ENCODE results near the gene KLK15. TPM values are rescaled to one million over a fixed set of nuclear protein-coding genes. Genes with fewer than 3 reads are reported as not detected.

KLK15 gene
- total RNA-seq, 1 donor from 2014 or later: not detected

- TF ChIP-seq, protein P1, sequence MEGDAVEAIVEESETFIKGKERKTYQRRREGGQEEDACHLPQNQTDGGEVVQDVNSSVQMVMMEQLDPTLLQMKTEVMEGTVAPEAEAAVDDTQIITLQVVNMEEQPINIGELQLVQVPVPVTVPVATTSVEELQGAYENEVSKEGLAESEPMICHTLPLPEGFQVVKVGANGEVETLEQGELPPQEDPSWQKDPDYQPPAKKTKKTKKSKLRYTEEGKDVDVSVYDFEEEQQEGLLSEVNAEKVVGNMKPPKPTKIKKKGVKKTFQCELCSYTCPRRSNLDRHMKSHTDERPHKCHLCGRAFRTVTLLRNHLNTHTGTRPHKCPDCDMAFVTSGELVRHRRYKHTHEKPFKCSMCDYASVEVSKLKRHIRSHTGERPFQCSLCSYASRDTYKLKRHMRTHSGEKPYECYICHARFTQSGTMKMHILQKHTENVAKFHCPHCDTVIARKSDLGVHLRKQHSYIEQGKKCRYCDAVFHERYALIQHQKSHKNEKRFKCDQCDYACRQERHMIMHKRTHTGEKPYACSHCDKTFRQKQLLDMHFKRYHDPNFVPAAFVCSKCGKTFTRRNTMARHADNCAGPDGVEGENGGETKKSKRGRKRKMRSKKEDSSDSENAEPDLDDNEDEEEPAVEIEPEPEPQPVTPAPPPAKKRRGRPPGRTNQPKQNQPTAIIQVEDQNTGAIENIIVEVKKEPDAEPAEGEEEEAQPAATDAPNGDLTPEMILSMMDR (IDR thresholded peaks at IDR 0.05): no peak
- no peak for TF ChIP-seq EZH2phosphoT487 (IDR thresholded peaks at IDR 0.05)
- no peak for TF ChIP-seq EZH2 (IDR thresholded peaks at IDR 0.05)
- Histone ChIP-seq H3K79me2 (ENCODE audit: low read depth) (no peaks in the 10 kb centered on the region), H3K36me3 (no peaks in the 10 kb centered on the region), H3K9ac (no peak overlapping the region), H4K20me1 (ENCODE audit: low read depth) (no peaks in the 10 kb centered on the region), H3K27me3 (peaks cover 45% of the 10 kb centered on the region), H3K27ac (no peak overlapping the region), H3F3A (ENCODE audit: low read depth) (no peaks in the 10 kb centered on the region), H3K4me3 (no peak overlapping the region), H3K9me3 (ENCODE audit: low read depth) (no peaks in the 10 kb centered on the region), H3K4me2 (no peak overlapping the region), H3K4me1 (no peaks in the 10 kb centered on the region), H2AFZ (replicated peaks) (no peak overlapping the region)
- no peaks in the 10 kb centered on the region for H3K4me1 Mint-ChIP-seq
- no peaks in the 10 kb centered on the region for H3K36me3 Mint-ChIP-seq
- H3K9me3 Mint-ChIP-seq: peaks cover 6% of the 10 kb centered on the region
- DNase-seq (ENCODE audit: low spot score): no peak
- H3K4me3 Mint-ChIP-seq: no peak overlapping the region
- peaks cover 31% of the 10 kb centered on the region for H3K27me3 Mint-ChIP-seq (ENCODE audit: insufficient read depth, low read depth)
- no peak overlapping the region for H3K27ac Mint-ChIP-seq
Measured at GRCh38 chr19:50830266-50831025, 2.9 kb downstream of the KLK15 start.

DNA sequence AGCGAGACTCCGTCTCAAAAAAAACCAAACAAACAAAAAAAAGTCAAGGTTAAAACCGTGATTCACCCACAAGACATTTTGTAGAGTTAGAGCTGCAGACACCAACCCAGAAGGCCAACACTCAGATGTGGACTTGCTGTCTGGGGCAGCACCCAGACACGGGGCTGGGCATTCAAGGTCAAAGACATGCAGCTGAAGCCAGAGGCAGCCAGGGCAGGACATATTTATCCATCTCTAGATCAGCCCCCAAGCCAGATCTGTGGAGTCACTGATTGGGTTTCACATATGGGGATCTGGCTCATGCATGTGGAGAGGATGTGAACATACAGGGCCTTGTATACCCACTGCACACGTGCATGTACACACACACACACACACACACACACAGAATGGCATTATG lies 3.6 kb downstream of the KLK15 start:
- H3K9ac ChIP-seq: no peak overlapping the region
- no peak overlapping the region for H2AFZ ChIP-seq (replicated peaks)
- H3K4me1 ChIP-seq: no peaks in the 10 kb centered on the region
- H4K20me1 ChIP-seq (ENCODE audit: low read depth): no peaks in the 10 kb centered on the region
- Mint-ChIP-seq H3K9me3 (peaks cover 6% of the 10 kb centered on the region), H3K4me1 (no peaks in the 10 kb centered on the region), H3K27me3 (ENCODE audit: insufficient read depth, low read depth) (peaks cover 25% of the 10 kb centered on the region), H3K4me3 (no peak overlapping the region), H3K36me3 (no peaks in the 10 kb centered on the region), H3K27ac (no peak overlapping the region)
- DNase-seq (ENCODE audit: low spot score): no peak
- H3K27me3 ChIP-seq: peaks cover 38% of the 10 kb centered on the region
- no peak overlapping the region for H3K4me3 ChIP-seq
- H3K4me2 ChIP-seq: no peak overlapping the region
- H3K36me3 ChIP-seq: no peaks in the 10 kb centered on the region
- no peak overlapping the region for H3K27ac ChIP-seq
- no peak for TF ChIP-seq EZH2phosphoT487 (IDR thresholded peaks at IDR 0.05)
- TF ChIP-seq EZH2 (IDR thresholded peaks at IDR 0.05): no peak
- TF ChIP-seq, protein P1 (IDR thresholded peaks at IDR 0.05): no peak
- no peaks in the 10 kb centered on the region for H3K79me2 ChIP-seq (ENCODE audit: low read depth)
- no peaks in the 10 kb centered on the region for H3F3A ChIP-seq (ENCODE audit: low read depth)
- no peaks in the 10 kb centered on the region for H3K9me3 ChIP-seq (ENCODE audit: low read depth)

DNA sequence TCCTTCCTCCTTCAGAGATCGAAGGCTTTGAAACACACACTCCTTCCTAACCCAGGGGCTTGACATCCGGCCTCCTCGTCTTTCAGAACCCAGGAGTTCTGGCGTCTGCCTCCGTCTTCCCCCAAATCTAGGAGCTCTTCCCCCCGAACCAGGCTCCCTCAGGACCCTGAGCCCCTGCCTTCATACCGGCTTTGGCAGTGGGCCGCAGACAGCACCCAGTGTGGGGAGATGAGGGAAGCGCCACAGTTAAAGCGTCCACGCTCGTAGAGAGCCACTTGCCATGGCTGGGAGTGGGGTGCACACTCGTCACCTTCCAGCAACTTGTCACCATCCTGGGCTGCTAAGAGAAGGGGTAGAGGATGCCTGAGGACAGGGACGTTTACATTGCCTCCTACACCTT lies 5.9 kb downstream of the KLK15 start:
- Mint-ChIP-seq H3K4me3 (no peak overlapping the region), H3K27ac (no peak overlapping the region), H3K4me1 (no peaks in the 10 kb centered on the region), H3K36me3 (no peaks in the 10 kb centered on the region), H3K27me3 (ENCODE audit: insufficient read depth, low read depth) (peaks cover 21% of the 10 kb centered on the region), H3K9me3 (peaks cover 2% of the 10 kb centered on the region)
- Histone ChIP-seq H3K4me3 (no peak overlapping the region), H4K20me1 (ENCODE audit: low read depth) (no peaks in the 10 kb centered on the region), H2AFZ (replicated peaks) (no peak overlapping the region), H3K9me3 (ENCODE audit: low read depth) (no peaks in the 10 kb centered on the region), H3K27me3 (peaks cover 41% of the 10 kb centered on the region), H3F3A (ENCODE audit: low read depth) (no peaks in the 10 kb centered on the region), H3K4me1 (no peaks in the 10 kb centered on the region), H3K4me2 (no peak overlapping the region), H3K79me2 (ENCODE audit: low read depth) (no peaks in the 10 kb centered on the region), H3K27ac (no peak overlapping the region), H3K9ac (no peak overlapping the region), H3K36me3 (no peaks in the 10 kb centered on the region)
- TF ChIP-seq EZH2phosphoT487 (IDR thresholded peaks at IDR 0.05): no peak
- TF ChIP-seq, protein P1 (IDR thresholded peaks at IDR 0.05): no peak
- TF ChIP-seq EZH2 (IDR thresholded peaks at IDR 0.05): no peak
- no peak for DNase-seq (ENCODE audit: low spot score)
